ENCODE results near the gene CHEK2. TPM values are rescaled to one million over a fixed set of nuclear protein-coding genes. Genes with fewer than 3 reads are reported as not detected.
"Not testable (repeated sequence)": the region's sequence is repeated elsewhere in the genome, so short reads cannot be mapped to it uniquely, and the experiment has no call there.

Gene CHEK2
- total RNA-seq: 14.9 TPM

GRCh38 chr22:28741785-28742561 lies at the start of gene CHEK2, which contains the start of gene HSCB:
CHEK2 (minus strand) TSS chr22:28741820; CDS start chr22:28734721, 7,099 bp downstream.
HSCB (plus strand) TSS chr22:28742039; CDS start chr22:28742096, 57 bp downstream.
- ATAC-seq: peak; percentile 99

- no peak for ATAC-seq
Observed at GRCh38 chr22:28791124-28791523, 49.5 kb upstream of the CHEK2 start.

- ATAC-seq: no peak
Observed at GRCh38 chr22:28788601-28789000, 47.0 kb upstream of the CHEK2 start.

GRCh38 chr22:28783786-28784671 lies 42.4 kb upstream of the CHEK2 start:
- no peak for ATAC-seq

GRCh38 chr22:28780296-28780695 lies 38.7 kb upstream of the CHEK2 start:
- no peak for ATAC-seq

GRCh38 chr22:28779833-28780232 lies 38.2 kb upstream of the CHEK2 start:
- ATAC-seq: no peak

- no peak for ATAC-seq
Observed at GRCh38 chr22:28774378-28774777, 32.8 kb upstream of the CHEK2 start.

GRCh38 chr22:28773461-28773867 lies 31.8 kb upstream of the CHEK2 start:
- no peak for ATAC-seq

- ATAC-seq: peak; percentile 88
Observed at GRCh38 chr22:28772633-28773460, 31.2 kb upstream of the CHEK2 start, which contains the start of gene CCDC117. CCDC117 (plus strand) TSS chr22:28772695; CDS start chr22:28772850, 155 bp downstream.

- peak; percentile 75 for ATAC-seq
Observed at GRCh38 chr22:28771195-28771791, 29.7 kb upstream of the CHEK2 start.

GRCh38 chr22:28769394-28770085 lies 27.9 kb upstream of the CHEK2 start:
- no peak for ATAC-seq

GRCh38 chr22:28768701-28769393 lies 27.2 kb upstream of the CHEK2 start:
- ATAC-seq: no peak

GRCh38 chr22:28766628-28767027 lies 25.0 kb upstream of the CHEK2 start:
- ATAC-seq: no peak

- ATAC-seq: not testable (repeated sequence)
Observed at GRCh38 chr22:28762000-28762399, 20.4 kb upstream of the CHEK2 start.

GRCh38 chr22:28761449-28761755 lies 19.8 kb upstream of the CHEK2 start:
- no peak for ATAC-seq

- no peak for ATAC-seq
Observed at GRCh38 chr22:28759861-28760560, 18.4 kb upstream of the CHEK2 start.

GRCh38 chr22:28754512-28754911 lies 12.9 kb upstream of the CHEK2 start:
- ATAC-seq: not testable (repeated sequence)

GRCh38 chr22:28750471-28750881 lies 8.9 kb upstream of the CHEK2 start:
- ATAC-seq: no peak

GRCh38 chr22:28743852-28744251 lies 2.2 kb upstream of the CHEK2 start:
- ATAC-seq: no peak

GRCh38 chr22:28742562-28742962 lies 942 bp upstream of the CHEK2 start:
- no peak for ATAC-seq

Measured in esophagus mucosa (tissue), 1 donor.